ENCODE results near the gene SLC26A11. TPM values are rescaled to one million over a fixed set of nuclear protein-coding genes. Genes with fewer than 3 reads are reported as not detected.
A peak's percentile ranks its signal among the peaks of the same experiment; 100 is the strongest.

Gene SLC26A11
- total and polyA plus RNA-seq, 2 of the 13 experiments (the other 11 are each of a cell fraction or from before 2014, with no cell fraction given) = 8.7 to 13.2 TPM

- no TSS peak for BruUV-seq (replicated peaks)
- Histone ChIP-seq H3K4me2 (ENCODE audit: low read depth, low read length) (peak overlapping the region; percentile 99), H3K79me2 (ENCODE audit: insufficient read depth, low read length) (peaks cover 9% of the 10 kb centered on the region), H3K4me3 (replicated peaks in 1 of 3; ENCODE audit: insufficient read depth in 1 of 3, low read depth in 2 of 3, low read length in 3 of 3) (peak overlapping the region; percentile 90 to 100 (median 93)), H3K27me3 (ENCODE audit: control insufficient read depth in 1 of 2, insufficient read depth in 2 of 2, low read length in 2 of 2) (no peaks in the 10 kb centered on the region), H3K9ac (ENCODE audit: insufficient read depth, low read depth, low read length) (peak overlapping the region; percentile 93), H4K20me1 (ENCODE audit: insufficient read depth, low read length) (no peaks in the 10 kb centered on the region), H2AFZ (ENCODE audit: low read length) (no peak overlapping the region), H3K9me3 (ENCODE audit: low read length) (no peaks in the 10 kb centered on the region), H3K4me1 (ENCODE audit: insufficient read depth, low read length) (peaks cover 26% of the 10 kb centered on the region), H3K27ac (ENCODE audit: extremely low read length, insufficient read depth, low read length) (peak overlapping the region; percentile 33), H3K36me3 (replicated peaks in 1 of 2; ENCODE audit: control insufficient read depth in 1 of 2, insufficient read depth in 2 of 2, low read length in 2 of 2) (peaks cover 3 to 6% of the 10 kb centered on the region in 2 experiments; a peak in 3 of 5 replicates)
- FAIRE-seq (no peak), ATAC-seq (peak; percentile 45), DNase-seq (ENCODE audit: low spot score) (no peak)
- ChIA-PET CTCF (ENCODE audit: low intra/inter-chr PET ratio, low total read pairs) (no interaction called here), POLR2A (interaction anchor here (0.8 to 3.3 kb wide), 10 partner anchors 9 to 229 kb away, joined by 3 to 31 read pairs (median 3); partner anchors contain the start of gene EIF4A3)
- intact Hi-C loops (cut with micrococcal nuclease; ENCODE audit: unreplicated experiment) (loop anchor here (2.0 kb wide), 1 partner anchor 42 kb away; no protein-coding TSS in a partner anchor), in situ Hi-C loops (cut with HindIII; ENCODE audit: extremely low pct_ligation_motif_present, low pct_unique_long_range_greater_than_20kb) (no loop called here)
- 17% methylated on average over 12 of the region's 41 CpGs for WGBS (ENCODE audit: low lambda C conversion rate)
- TF ChIP-seq ZNF740 (CRISPR knock-in tag; IDR thresholded peaks at IDR 0.05) (peak; percentile 89), ZBTB21 (CRISPR knock-in tag; IDR thresholded peaks at IDR 0.05) (no peak), ZNF766 (CRISPR knock-in tag; IDR thresholded peaks at IDR 0.05; ENCODE audit: borderline replicate concordance) (no peak), PATZ1 (CRISPR knock-in tag; IDR thresholded peaks at IDR 0.05) (peak; percentile 84), SCMH1 (CRISPR knock-in tag; IDR thresholded peaks at IDR 0.05; ENCODE audit: borderline replicate concordance) (no peak), HNRNPLL (IDR thresholded peaks at IDR 0.05; ENCODE audit: low read depth, low read length, poor library complexity, severe bottlenecking) (peak; percentile 9), ELF4 (CRISPR knock-in tag; IDR thresholded peaks at IDR 0.05; ENCODE audit: borderline replicate concordance) (no peak), FOXP4 (CRISPR knock-in tag; IDR thresholded peaks at IDR 0.05) (no peak), ZNF616 (CRISPR knock-in tag; IDR thresholded peaks at IDR 0.05; ENCODE audit: low read depth) (no peak), DDIT3 (CRISPR knock-in tag; IDR thresholded peaks at IDR 0.05) (no peak), ZNF142 (CRISPR knock-in tag; IDR thresholded peaks at IDR 0.05) (no peak)
Measured at GRCh38 chr17:80220736-80221215, 549 bp downstream of the SLC26A11 start.

Data from HepG2 (cell line).